Measurements from ENCODE around the gene COL16A1.

Gene COL16A1

DNA sequence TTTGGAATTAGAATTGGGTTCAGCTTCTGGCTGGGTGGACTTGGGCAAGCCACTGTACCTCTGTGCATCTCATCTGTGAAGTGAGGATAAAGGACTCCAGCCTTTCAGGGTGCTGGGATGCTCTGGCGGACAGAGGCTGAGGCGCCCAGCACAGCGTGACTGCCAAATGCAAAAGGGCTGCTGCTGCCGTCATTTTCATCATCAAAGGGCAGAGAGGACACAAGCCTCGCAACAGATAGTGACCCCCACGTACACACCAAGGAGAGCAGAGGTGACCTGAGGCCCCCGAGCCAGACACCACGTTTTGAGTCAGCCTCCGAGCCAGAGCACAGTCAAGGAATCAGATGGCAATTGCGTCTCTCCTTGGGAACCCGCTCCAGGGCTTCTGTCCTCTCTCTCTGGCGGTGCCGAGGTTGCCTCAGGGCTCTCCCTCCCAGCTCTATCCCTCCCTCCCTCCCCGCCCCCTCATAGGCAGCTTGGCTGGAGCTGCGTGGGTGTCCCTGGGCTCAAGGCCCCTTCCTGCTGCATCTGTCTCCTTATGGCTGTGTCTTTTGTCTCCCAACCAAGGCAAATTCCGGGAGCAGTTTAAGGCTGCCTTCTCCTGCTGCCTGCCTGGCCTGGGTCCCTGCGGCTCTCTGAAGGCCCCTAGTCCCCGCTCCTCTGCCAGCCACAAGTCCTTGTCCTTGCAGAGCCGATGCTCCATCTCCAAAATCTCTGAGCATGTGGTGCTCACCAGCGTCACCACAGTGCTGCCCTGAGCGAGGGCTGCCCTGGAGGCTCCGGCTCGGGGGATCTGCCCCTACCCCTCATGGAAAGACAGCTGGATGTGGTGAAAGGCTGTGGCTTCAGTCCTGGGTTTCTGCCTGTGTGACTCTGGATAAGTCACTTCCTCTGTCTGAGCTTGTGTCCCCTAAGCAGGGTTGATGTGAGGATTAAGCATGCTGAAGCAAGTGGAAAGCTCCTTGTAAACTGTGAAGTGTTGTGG is 77.3 kb downstream of the COL16A1 start:
- DNase-seq (ENCODE audit: low read depth in 3 of 3, low spot score in 1 of 3) = no peak

DNA sequence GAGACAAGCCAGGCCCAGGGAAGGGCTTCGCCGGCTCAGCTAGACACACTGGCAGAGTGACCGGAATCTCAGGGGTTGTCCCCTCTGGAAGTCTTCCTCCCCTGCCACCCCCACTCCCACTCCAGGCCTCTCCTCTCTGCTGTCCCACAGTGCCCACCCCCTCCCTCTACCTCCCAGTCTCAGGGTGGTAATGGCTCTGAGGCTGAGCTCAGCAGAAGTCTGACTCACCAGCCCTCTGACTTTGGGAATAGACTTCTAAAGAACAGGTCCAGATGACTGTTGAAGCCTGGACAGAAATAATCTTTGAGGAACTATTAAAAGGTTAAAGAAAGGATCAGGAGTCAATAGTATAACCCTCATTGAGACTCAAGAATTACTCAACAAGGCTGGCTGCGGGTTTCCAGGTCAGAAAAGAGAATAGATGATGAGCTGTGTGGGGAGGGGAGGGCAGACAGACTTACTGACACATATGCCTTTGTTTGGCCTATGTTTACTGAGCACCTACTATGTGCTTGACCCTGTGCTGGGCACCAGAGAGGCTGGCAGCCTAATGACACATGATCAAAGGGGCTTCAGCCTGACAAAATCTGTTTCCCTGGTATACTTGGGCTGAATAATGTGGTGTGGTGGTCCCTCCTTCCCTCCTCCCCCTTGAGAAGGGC is 78.1 kb downstream of the COL16A1 start:
- no peak for DNase-seq (ENCODE audit: low read depth in 3 of 3, low spot score in 1 of 3)

DNA sequence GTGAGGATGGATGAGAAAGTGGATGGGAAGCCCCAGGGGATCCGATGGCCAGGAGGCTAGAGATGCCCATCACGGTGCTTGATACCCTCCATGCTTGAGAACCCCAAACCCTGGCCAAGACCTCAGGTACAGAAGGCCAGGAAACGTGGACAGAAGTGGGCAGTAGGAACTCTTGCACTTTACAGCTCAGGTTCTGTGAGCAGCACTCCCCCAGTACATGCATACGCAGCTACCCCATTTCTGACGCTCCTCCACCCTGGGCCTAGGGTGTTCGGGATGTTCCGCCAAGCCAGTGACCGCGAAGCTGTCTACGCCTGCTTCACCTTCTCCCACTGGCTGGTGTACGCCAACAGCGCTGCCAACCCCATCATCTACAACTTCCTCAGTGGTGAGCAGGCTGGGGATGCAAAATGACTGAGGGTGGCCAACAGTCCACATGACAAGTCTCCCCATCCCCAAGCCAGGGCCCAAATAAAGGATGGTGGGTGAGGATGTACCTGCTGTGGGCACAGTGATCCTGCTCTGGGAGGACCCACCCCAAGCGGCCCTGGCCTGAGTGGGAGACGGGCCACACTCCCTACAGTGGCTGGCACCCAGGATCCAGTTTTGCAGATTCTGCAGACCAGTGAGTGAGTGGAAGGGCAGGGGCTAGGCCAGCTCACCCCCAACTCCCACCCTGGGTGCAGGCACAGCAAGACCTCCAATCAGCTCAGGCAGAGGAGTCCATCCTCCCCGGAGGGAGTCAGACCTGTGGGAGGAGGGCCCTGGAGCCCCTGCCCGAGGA is 78.9 kb downstream of the COL16A1 start:
- DNase-seq (ENCODE audit: low read depth in 3 of 3, low spot score in 1 of 3) = no peak

DNA sequence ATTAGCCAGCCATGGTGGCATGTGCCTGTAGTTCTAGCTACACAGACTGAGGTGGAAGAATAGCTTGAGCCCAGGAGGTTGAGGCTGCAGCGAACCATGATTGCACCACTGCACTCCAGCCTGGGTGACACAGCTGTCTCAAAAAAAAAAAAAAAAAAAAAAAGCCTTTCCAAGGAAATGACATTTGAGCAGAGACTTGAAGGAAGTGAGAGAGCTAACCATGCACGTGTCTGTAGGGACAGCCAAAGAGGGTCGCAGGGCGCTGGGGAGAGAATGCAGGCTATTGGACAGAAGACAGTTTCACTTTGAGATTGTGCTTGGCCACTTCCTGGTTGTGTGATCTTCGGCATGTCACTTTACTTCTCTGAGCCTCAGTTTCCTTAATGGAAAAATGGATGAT is 79.5 kb downstream of the COL16A1 start:
- DNase-seq (ENCODE audit: low read depth in 3 of 3, low spot score in 1 of 3) = no peak

DNA sequence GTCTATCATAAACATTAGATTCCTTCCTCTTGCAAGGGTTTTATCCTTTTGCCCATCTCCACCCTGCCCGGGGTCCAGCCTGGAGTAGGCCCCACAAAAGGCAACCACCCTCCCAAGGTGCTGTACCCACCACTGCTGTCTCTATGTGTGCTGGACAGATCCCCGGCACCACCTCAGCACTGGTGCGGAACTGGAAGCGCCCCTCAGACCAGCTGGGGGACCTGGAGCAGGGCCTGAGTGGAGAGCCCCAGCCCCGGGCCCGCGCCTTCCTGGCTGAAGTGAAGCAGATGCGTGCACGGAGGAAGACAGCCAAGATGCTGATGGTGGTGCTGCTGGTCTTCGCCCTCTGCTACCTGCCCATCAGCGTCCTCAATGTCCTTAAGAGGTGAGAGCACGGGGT is 80.5 kb downstream of the COL16A1 start:
- no peak for DNase-seq (ENCODE audit: low read depth in 3 of 3, low spot score in 1 of 3)

DNA sequence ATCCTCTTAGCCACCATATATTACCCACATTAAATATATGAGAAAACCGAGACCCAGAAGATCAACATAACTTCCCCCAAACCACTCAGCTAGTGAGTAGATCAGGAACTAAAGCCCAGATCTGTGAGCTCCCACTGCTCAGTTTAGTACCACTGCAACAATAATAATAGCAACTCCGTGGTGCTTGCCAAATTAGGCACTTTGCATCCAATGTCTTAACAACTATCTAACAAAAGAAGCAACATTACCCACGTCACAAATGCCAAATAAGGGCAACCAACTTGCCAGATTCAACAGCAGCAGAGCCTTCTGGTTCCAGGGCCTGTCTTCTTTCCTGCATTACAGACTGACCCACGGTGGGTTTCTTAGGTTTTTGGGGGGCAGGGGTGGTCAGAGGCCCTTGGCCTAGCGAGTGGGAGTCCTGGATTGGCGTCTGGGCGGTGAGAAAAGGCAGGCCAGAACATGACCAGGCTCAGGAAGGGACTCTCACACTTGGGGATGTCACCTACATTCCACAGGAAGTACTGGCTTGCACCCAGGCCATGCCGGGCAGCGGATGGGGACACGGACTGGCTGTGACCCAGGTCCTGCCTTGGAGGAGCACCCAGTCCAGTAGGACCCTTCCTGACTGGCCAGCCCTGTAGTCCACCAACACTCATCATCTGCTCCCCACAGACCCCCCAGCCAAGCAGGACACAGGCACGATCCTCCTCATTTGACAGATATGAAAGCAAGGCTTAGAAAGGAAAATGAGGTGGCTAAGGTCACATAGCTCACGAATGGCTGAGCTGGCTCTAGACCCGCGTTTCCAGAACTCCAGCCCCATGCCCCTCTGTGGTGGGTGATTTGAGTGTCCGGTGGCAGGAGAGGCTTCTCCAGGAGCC is 81.7 kb downstream of the COL16A1 start:
- no peak for DNase-seq (ENCODE audit: low read depth in 3 of 3, low spot score in 1 of 3)

DNA sequence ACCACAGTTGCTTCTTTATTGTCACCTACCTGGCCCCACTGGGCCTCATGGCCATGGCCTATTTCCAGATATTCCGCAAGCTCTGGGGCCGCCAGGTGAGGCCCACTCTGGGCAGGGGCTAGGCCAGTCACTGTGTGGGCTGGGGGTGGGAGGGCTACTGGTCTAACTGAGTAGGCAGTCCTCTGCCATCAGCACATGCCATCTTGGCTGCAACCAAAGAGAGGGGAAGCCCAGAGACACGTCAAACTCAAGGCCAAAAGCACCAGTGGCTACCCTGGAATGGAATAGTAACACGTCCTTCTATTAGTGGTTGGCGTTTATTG is 82.4 kb downstream of the COL16A1 start:
- no peak for DNase-seq (ENCODE audit: low read depth in 3 of 3, low spot score in 1 of 3)

DNA sequence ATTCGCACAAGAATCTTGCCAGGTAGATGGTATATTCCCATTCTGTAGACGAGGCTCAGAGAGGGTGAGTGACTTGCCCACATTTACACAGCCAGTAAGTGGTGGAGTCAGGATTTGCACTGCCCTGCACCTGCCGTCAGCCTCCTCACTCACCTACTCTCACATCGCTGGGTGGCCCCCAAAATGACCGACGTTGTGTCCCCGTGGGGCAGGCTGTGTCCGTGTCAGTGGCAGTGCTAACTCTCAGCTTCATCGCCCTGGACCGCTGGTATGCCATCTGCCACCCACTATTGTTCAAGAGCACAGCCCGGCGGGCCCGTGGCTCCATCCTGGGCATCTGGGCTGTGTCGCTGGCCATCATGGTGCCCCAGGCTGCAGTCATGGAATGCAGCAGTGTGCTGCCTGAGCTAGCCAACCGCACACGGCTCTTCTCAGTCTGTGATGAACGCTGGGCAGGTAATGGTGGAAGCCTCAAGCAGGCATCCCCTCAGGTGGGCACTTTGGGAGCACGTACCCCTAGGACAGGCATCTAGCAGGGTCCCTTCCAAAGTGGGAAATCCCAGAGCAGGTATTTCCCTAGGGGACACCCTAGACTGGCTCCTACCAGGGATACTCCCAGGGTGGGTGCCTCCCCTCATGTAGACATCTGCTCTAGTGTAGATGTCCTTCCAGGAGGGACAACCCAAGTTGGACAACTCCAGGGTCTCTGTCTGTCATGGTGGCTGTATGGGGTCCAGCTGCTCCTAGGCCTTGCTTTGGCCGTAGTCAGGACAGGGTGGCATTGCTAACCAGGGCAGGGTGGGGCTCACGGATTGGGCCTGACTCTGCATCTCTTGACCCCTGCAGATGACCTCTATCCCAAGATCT is 83.0 kb downstream of the COL16A1 start:
- DNase-seq (ENCODE audit: low read depth in 3 of 3, low spot score in 1 of 3) = no peak

DNA sequence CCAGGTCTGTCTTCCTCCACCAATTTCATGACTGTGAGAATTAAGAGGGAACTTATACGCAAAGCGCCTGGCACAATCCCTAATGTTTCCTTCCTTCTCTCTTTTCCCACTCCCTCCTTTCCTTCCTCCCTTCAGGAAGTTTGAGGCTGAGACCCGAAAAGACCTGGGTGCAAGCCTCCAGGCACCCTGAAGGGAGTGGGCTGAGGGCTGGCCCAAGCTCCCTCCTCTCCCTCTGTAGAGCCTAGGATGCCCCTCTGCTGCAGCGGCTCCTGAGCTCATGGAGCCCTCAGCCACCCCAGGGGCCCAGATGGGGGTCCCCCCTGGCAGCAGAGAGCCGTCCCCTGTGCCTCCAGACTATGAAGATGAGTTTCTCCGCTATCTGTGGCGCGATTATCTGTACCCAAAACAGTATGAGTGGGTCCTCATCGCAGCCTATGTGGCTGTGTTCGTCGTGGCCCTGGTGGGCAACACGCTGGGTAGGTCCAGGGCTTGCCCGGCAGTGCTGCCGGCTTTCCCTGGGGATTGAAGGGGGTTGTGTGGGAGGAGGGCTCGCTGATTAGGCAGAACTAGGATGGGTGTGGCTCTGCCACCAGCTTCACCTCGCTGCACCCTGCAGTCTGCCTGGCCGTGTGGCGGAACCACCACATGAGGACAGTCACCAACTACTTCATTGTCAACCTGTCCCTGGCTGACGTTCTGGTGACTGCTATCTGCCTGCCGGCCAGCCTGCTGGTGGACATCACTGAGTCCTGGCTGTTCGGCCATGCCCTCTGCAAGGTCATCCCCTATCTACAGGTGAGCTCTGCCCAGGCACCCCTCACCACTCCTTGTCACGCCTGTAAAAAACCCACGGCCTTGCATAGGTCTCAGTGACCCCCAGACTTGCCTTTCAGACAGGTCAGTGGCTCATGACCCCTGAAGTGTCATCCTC is 84.6 kb downstream of the COL16A1 start:
- DNase-seq (ENCODE audit: low read depth in 3 of 3, low spot score in 1 of 3) = no peak

DNA sequence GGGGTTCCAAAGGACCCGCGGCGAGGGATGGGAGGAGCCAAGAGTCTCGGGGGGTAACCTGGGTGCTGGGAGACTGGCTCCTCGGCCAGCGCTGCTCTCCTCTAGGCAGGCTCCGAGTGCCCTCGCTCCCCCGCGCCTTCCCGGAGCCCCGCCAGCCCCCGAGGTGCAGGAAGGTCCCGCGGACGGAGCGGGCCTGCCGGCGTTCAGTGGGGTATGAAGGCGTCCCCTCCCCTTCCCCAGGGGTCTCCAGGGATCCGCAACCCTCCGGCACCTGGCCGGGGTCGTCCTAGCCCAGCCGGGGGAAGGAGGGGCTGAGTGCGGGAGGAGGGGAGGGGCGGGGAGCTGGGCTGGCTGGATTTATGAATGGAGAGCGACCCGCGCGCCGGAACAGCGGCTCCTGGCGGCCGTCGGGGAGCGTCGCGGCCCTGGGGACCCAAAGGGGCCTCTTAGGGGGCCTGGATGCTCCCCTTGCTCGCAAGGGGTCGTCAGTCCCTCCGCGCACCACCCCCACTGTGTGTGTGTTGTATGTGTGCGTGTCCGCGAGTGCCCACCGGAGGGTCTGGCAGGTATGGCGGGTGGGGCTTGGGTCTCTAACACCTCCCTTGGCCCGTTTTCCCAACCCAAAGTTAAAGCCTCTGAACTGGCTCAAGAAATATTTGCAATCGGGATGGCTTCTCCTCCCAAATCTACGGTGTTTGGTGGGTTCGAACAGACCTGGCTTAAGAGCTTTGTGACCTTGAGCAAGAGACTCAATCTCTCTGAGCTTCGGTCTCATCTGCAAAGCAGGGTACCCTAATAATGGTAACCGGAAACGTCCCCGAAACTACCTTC is 85.7 kb downstream of the COL16A1 start:
- DNase-seq (ENCODE audit: low read depth in 3 of 3, low spot score in 1 of 3) = peak in 2 of 3 donors; percentile 7 to 18

DNA sequence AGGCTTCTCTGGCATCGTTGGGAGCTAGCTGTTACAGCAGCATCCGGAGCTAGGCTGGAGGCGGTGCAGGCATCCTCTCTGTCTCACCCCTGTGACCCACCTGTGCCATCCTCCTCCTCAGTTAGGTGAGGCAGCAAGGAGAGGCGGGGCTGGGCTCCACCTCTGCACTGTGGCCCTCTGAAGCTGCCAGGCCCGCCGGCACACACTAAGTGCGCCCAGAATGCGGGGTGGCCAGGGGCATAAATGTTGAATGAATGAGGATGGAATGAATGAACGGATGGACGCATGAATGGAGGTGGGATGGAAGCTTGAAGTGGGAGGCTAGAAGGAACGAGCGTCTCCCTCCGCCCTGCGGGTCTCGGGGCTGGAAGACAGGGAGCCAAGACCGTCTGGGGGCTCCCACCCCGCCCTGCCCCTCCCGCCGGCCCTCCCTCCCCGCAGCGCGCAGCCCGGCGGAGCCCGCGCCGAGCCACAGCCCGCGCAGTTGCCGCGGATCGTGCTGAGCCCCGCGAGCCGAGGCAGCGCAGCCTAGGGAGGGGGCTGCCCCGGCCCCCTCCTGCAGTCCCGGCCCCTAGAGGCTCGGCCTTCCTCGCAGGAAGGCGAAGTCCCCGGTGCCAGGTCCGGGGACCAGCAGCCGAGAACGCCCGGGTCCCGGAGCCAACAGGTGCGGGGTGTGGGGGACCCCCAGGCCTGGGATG is 86.5 kb downstream of the COL16A1 start, which contains the start of gene HCRTR1:
Gene HCRTR1, plus strand, starts transcription at position 472 of the 698 bp plus-strand sequence. CDS start 1,504 bp downstream, outside the sequence.
- no peak for DNase-seq (ENCODE audit: low read depth in 3 of 3, low spot score in 1 of 3)

DNA sequence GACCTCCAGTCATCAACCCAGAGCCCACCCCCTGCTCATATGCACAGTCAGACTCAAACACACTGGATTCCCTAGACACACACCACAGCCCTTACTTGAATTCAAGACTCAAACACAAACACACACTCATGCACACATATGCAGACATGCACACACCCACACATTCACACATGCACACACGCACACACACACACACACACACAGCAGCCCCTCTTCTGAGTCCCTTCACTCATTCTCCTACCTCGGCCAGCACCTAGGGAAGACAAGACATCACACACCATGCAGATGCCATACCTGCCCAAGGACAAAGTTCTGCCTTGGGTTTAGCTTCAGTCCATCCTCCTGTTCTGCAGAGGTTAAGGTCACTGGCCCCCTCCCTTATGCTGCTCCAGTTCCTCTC is 87.9 kb downstream of the COL16A1 start:
- no peak for DNase-seq (ENCODE audit: low read depth in 3 of 3, low spot score in 1 of 3)

DNA sequence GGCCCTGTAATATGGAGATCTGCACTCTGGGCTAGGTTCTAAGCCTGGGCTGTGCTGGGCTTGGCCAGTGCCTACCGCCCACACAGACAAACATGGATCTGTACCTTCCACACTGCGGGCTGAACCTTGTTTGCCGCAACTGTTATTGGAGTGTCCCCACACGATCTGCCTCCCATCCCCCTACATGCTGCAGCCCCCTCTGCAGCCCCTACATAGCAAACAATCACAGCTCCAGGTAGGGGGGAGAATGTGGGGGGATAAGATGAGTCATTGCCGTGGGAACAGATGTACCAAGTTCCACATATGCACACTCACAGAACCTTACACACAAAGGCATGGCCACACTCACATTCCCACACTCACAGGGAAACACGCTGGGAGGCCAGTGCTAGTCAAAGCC is 88.4 kb downstream of the COL16A1 start:
- no peak for DNase-seq (ENCODE audit: low read depth in 3 of 3, low spot score in 1 of 3)

DNA sequence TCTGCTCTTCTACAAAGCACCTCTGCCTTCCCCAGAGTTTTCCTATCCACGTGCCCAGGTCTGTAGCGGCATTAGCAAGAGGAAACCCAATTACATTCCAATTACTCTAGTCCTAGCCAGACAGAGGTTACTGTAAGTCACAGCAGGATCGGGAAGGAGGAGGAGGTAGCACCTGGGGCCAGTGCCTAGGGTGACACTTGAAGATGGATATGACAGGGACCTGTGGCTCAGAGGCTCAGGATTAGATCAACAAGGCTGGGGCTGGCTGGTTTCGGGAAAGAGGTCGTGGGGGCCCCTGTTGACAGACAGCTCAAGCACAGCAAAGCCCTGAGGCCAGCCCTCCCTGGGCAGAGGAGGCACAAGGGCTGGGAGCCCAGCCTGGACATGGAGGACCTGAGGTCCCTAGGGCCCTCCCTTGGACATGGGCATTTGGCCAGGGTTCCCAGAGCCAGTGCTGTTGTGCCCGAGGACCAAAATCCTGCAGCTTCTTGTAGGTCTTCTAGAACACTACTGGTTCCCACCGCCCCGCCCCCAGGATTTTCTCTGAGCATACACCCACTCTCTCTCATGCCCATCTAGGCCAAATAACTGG is 89.3 kb downstream of the COL16A1 start:
- DNase-seq (ENCODE audit: low read depth in 3 of 3, low spot score in 1 of 3) = no peak

DNA sequence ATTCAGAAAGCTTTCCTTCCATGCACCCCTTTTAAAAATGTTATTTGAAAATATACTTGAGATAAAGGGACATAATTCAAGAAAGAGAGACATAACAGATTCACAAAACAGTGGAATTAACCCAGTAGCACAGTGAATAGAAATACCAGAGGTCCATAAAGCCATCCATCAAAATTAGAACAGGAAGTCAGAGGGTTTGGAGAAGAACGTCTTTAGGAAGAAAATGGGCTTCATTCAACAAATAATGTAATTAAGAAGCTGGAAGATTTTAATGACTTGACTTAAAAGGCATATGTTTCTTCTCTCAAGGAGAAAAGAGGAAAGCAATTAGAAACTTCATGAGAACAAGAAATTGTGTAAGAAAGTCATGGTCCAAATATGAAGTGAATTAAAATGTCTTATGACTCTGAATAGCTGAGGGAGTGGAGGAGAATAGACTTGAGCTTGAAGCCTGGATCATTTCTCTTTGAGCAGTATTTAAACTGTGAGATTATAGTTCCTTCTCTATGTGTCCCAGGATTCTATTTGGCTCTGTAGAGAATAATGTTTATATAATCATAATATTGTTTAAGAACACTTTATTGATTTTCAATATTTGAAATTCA is 94.2 kb downstream of the COL16A1 start:
- DNase-seq (ENCODE audit: low read depth in 3 of 3, low spot score in 1 of 3) = no peak

DNA sequence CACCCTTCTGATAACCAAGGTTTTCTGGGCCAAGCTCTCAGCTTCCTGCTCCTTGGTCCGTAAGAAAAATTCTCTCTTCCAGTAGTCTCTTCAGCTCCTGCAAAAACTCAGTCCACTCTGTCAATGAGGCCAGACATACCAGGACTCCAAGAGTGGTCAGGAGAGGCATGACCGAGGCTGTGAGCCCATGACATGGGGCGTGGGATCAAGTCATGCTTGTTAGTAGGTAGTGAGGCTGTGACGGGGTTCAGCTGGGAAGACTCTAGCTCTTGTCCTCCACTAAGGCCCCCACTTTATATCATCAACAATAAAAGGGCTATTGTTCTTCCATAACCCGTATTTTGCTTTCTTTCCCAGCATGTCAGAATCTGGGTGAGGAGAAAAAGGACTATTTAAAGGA is 96.5 kb downstream of the COL16A1 start:
- no peak for DNase-seq (ENCODE audit: low read depth in 3 of 3, low spot score in 1 of 3)
